Stimulated activated CD4-positive, alpha-beta T cell treated with anti-CD3 and anti-CD28 coated beads, TNF-alpha, amount 100 ng/mL, for 48 hours (primary cell): ENCODE results near the gene MESD.

Source experiments
- DNase-seq, 3 donors: peaks; one replicate each; pipeline ENCODE4 v3.0.0-alpha.2; 2020; ENCODE audit warnings: low read depth in 3 of 3

Gene MESD

GRCh38 chr15:80991421-80991820 lies 1.8 kb upstream of the MESD start:
- no peak for DNase-seq

- DNase-seq, result no peak
Observed at GRCh38 chr15:80990955-80991354, 1.3 kb upstream of the MESD start.

GRCh38 chr15:80989081-80989517 lies 520 bp downstream of the MESD start:
- DNase-seq, result no peak

GRCh38 chr15:80988148-80988796 lies 1.3 kb downstream of the MESD start:
- DNase-seq, result no peak

- DNase-seq, result no peak
Observed at GRCh38 chr15:80986487-80986886, 3.1 kb downstream of the MESD start.

- DNase-seq, result no peak
Observed at GRCh38 chr15:80985981-80986380, 3.6 kb downstream of the MESD start.

- DNase-seq, result no peak
Observed at GRCh38 chr15:80984856-80985255, 4.8 kb downstream of the MESD start.

- DNase-seq, result no peak
Observed at GRCh38 chr15:80982839-80983238, 6.8 kb downstream of the MESD start.

- no peak for DNase-seq
Observed at GRCh38 chr15:80982205-80982604, 7.4 kb downstream of the MESD start.

GRCh38 chr15:80979538-80980200 lies 9.9 kb downstream of the MESD start:
- no peak for DNase-seq

GRCh38 chr15:80978685-80979329 lies 10.8 kb downstream of the MESD start:
- no peak for DNase-seq

- DNase-seq, result peak in 2 of 3 donors; percentile 16 to 22
Observed at GRCh38 chr15:80977627-80978036, 12.0 kb downstream of the MESD start.

GRCh38 chr15:80976851-80977250 lies 12.8 kb downstream of the MESD start:
- DNase-seq, result no peak

GRCh38 chr15:80974914-80975313 lies 14.7 kb downstream of the MESD start:
- DNase-seq, result no peak

GRCh38 chr15:80972276-80972675 lies 17.3 kb downstream of the MESD start:
- no peak for DNase-seq

- no peak for DNase-seq
Observed at GRCh38 chr15:80971143-80971542, 18.5 kb downstream of the MESD start.

GRCh38 chr15:80970658-80971057 lies 19.0 kb downstream of the MESD start:
- no peak for DNase-seq

GRCh38 chr15:80970018-80970657 lies 19.5 kb downstream of the MESD start:
- peak; percentile 15 to 61 (median 57) for DNase-seq

GRCh38 chr15:80969316-80969715 lies 20.3 kb downstream of the MESD start:
- no peak for DNase-seq

- no peak for DNase-seq
Observed at GRCh38 chr15:80967991-80968510, 21.6 kb downstream of the MESD start.

- no peak for DNase-seq
Observed at GRCh38 chr15:80967451-80967850, 22.2 kb downstream of the MESD start.
